HG03558 (cell line): ENCODE measurements around the gene ARPC5L.

Source experiments
- ATAC-seq: cut with Tn5 transposase; IDR thresholded peaks from one replicate; pipeline ENCODE4 v1.9.1; 2021; ENCODE audit warnings: moderate number of reproducible peaks; ENCODE audit not compliant: unreplicated experiment; ENCODE audit errors: extremely low read depth

The ARPC5L gene

DNA sequence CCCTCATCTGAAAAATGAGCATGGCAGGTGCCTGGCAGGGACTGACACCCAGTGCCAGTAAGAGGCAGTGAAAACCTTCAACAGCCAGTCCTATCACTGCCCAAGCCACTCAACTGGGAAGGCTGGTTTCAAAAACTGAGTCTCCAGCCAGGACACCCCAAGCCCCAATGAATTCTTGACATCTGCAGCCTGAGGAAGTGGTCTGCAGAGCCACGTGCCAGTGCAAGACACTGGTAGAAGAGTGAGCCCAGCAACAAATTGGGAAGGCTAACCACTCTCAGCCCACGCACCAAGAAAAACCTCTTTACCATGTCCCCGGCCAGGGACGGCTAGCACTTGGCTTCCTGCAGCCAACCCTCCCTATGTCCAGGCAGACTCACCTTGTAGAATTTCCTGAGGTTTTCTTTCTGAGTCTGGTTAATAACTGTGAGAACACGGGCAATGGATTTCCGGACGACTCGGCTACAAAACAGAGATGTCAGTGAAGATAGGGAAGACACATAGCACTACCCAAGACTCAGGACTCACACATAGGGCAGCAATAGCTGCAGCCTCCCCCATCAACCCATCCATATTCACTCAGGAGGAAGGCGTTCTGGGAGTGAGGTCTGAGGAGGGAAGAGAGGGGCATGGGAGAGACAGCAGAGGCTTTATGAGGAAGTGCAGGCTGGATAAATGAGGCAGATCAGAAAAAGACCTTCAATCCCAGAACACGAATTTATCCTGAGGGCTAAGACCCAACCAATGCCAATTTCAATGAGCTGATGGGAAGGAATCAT, 1.9 kb upstream of the ARPC5L start:
- ATAC-seq: no peak

DNA sequence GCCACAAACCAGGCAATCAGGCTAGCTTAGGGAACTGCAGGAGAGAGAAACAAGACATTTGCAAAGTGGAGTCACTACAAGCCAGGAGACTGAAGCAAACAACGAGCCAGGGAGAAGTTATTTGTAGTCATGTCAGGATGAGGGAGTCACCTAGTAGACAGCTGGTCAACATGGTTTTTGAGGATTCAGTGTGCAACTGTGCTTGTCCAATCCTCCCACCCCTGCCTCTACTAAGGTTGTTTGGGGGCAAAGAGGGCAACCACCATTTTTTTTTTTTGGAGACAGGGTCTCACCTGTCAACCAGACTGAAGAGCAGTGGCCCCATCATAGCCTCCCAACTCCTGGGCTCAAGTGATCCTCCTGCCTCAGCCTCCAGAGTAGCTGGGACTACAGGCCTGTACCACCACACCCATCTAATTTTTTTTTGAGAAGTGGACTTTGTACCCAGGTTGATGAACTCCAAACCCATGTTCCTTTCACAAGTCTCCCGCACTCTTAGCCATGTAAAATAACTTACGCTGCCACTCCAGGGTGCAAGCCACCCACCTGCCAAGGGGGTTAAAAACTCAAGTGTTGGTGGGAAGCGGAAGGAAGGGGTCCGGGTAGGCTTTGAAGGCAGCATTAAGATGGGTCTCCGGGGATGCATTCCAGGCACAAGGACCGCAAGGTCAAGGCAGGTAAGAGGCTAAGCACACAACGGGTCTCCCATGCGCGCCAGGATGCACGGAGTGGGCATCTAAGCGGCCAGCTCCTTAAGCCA, 1.2 kb upstream of the ARPC5L start:
- ATAC-seq: no peak

DNA sequence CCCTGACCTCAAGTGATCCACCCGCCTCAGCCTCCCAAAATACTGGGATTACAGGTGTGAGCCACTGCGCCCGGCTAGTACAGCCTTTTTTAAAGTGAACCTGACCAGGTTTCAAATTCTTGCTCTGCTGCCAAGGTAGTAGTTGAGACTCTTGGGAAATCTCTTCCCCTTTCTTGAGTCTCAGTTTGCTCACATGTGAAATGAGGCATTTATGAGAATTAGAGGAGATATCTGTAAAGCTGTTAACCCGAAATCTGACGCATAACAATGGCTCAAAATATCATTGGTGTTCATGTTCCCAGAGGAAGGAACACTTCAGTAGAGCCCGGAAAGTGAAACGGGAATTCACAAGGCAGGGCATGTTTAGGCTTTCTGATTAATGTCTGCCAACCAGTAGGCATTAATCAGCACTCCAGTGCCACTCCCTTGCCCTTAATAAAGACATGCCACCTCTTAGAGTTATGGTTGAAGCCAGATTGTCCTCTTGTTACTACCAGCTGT, 1.5 kb downstream of the ARPC5L start:
- ATAC-seq: no peak

DNA sequence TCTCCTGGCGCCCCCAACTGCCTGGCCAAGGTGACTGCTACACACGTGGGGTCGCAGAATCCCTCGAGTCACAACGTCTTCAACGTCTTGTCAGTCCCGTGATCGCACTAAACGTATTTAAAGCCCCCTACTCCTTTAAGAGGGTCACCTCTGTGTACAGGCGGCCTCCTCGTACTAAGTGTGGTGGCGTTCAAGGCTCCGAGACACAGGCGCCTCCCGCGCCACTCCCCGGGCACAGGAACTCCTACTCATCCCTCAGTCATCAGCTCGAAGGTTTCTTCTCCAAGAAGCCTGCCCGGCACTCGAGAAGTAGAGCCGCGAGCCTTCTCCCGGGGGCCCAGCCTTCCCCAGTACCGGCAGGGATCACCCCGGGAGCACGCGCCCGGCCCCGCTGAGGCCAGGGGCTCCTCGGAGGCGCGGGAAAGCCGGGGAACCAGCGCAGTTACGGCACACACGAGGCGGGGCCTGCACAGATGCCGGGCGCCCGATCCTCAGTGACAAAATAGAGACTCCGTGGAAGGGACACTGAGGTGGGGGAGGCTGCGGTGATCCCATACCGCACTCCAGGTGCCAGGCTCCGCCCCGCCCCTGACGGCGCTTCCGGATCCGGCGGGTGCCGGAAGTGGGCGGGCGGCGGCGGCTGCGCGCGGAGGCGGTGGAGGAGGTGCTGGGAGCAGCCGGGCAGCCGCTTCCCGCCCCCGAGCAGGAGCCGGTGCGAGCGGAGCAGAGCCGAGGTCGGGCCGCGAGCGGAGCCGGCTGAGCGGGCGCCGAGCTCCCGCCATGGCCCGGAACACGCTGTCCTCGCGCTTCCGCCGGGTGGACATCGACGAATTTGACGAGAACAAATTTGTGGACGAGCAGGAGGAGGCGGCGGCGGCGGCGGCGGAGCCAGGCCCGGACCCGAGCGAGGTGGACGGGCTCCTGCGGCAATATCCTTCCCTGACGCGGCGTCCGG, 6.9 kb downstream of the ARPC5L start:
- peak; percentile 41 for ATAC-seq

DNA sequence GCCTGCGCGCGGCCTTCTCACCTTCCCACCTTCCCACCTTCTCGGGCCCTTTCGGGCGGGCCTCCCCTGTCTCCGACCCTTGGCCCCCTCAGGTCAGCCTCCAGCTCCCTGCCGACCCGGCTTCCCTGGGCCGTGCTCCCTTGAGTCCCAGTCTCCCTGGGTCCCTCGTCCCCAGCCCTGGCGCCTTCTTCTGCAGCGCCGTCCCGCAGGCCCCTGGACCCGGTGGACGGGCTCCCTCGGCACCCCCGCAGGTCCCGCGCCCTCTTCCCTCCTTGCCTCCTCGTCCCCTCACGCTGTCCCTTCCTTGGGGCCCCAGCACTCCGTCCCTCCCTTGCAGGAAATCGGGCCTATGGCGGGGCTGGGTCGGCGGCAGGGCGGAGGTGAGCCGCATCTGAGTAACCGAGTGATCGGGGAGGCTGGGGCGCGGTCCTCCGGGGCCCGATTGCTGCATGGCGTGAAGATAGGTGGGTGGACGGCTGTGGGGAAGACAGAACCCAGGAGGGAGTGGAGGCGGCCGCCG, 7.6 kb downstream of the ARPC5L start:
- no peak for ATAC-seq

DNA sequence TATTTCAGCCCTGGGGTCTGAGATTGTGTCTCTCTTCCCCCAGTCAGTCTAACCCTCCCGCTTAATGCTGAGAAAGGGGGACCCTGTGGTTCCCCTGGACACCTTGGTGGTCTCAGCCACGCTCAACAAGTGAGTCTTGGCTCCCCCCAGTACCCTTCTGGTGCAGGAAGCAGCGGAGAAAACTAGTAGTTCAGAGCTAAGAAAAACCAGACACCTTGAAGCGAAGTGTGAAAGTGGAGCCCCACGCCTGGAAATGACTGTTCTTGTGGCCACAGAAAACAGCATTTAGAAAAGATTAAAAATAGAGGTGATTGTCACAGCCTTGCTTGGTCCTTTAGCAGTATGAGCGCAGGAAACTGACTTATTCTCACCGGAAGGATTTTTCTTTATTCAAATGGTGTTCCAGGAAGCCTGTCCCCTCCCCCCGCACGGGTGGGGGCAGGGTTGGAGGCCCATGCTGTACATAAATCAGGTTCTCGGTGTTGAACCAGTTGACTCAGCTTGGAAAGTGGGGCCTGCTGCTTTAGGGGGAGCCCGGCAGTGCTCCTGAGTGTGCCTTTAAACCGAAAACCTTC, 8.1 kb downstream of the ARPC5L start:
- peak; percentile 31 for ATAC-seq

DNA sequence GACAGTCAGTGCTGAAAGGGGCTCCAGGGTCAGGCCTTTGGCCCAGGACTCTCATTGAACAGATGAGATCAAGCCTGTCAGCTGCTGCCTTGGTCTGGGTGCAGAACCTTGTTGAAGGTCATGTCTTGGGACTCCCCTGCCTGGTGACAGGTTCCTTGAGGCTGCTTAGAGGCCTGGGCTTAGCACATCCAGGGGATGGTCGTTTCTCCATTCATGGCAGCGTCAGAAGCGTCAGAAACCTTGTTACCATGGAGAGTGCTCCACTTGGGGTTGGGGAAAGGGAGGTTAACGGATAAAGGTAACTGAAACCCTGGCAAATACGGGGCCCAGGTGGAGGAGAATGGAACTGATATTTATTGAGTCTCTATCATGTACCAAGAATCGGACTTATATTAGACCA, 8.8 kb downstream of the ARPC5L start:
- ATAC-seq: no peak

DNA sequence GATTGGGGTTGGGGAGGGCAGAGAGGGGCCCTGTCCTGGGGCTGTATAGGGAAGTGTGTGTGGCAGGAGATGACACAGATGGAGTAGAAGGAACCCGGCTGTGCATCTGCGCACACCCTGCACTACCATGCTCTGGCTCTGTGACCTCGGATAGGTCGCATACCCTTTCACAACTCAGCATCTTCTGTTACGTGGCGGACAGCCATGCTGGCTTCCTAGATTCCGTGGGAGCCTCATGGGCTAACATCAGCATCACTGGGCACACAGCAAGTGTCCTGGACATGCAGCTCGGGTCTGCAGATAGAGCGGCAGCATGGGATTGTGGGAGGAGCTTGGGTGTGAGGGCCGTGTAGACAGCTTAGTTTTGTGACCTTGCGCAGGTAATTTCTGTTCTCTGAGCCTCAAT, 9.2 kb downstream of the ARPC5L start:
- ATAC-seq: no peak

DNA sequence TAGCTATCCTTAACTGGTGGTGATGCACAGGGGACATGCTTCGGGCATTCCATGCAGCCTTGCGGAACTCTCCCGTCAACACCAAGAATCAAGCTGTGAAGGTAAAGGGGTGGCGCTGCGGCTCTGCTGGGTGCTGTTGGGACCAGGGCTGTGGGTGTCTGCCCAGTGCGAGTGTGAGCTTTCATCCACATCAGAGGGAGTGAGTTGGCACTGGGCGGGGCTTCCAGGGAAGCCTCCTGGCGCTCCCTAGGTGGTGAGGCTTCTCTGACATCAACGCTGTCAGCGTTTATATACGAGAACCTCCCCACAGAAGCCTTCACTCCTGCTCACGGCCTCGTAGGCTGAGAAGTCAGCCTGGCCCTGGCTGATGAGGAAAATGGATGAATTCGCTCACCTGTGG, 11.7 kb downstream of the ARPC5L start:
- ATAC-seq: no peak

DNA sequence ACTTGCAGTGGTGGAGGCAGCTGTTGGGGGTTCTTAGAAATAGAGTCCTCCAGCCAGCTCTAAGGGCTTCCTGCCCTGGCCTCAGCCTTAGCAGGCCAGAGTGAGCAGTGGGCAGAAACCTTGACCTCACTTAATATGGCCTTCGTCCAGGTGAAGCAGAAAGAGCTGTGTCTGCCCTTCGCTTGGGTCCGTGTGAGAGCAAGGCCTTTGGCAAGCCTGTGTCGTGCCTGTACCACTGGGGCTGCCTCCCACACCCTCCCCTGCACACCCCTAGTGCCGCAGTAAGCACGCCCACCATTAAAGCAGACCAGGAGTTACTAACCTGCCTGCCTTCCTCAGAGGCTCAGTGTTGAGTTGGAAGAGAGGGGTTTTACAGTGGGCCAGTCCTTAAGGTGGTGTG, 13.6 kb downstream of the ARPC5L start:
- no peak for ATAC-seq

DNA sequence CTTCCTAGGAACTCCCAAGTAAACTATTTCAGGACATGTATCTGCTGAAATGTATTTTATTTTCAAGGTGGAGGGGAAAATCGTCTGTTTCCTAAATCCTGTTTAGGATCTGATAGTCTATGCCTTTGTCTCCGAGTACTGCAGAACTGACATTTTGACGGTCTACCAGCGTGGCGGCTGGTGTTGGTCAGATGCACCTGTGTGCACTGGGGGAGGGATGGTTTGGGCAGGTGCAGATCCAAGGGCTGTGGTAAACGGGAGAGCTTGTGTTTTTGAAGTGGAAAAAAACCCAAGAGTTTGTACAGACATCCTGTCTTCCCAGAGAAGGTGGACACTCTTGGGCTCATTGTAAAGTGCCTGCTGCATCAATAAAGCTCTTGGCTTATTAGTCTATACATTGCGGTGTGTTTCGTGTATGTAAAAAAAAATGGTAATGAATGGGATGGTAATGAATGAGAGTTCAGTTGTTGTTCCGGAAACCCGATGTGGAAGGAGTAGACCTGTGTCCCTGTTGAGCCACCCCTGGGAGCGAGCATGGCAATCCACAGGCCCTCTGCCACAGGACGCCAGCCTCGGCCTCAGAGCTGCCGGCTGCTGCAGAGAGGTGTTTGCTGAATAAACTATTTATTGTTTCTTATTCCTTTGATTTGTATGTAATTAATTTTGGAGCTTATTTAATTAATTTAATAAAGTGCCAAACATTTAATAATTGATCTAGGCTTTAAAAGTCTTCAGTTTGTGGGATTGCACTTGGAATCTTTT, 15.3 kb downstream of the ARPC5L start:
- no peak for ATAC-seq

DNA sequence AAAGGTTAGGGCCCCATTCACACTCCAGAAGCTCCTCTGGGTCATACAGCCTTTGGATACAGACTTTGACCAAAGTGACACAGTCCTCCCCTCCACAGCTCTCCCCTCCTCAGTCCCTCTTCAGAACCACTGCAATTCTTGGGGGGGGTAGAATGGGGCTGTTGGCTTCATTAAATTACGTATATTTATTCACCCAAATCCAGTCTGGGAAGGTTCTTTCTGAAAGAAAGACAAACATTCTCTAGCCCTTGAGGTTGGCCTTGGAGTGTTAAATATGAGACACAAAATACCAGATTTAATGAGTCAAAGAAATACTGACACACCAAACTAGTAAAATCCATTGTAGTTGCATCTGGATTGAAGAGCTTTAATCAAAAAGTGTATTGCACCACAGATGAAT, 16.1 kb downstream of the ARPC5L start:
- no peak for ATAC-seq

DNA sequence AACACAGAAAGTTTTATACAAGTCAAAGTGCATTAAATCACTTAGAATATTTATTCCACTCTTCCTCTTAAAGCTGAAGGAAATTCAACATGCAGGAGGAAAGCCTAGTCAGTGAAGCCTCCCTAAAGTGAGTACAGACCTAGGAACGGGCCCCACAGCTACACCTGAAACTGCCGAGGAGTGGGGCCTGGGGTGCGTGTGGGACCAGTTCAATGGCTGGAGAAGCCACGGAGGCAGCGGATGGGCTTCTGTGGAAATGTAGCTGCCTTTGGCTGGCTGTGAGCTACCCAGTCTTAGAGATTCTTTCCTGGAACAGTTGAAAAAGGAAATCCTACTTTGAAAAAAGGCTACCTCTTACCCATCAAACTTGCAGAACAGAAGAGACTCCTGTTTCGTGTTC, 16.6 kb downstream of the ARPC5L start:
- no peak for ATAC-seq

DNA sequence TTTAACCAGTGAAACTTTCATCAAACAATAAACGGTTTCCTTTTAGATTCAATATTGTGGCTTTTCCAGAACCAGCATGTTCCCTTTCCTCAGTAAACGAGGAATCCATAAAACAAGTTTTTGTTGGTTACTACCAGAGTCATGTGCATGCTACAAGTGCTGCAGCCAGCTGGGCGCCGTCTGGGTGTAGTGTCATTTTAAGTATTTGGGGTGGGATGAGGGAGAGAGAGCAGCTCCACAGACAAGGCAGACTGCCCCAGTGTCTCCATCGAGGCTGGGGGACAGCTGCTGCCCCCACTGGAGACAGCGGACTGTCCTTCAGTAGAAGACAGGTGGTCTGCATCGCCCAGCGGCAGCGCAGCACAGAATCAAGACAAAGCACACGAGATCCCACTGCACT, 17.3 kb downstream of the ARPC5L start:
- ATAC-seq: no peak

DNA sequence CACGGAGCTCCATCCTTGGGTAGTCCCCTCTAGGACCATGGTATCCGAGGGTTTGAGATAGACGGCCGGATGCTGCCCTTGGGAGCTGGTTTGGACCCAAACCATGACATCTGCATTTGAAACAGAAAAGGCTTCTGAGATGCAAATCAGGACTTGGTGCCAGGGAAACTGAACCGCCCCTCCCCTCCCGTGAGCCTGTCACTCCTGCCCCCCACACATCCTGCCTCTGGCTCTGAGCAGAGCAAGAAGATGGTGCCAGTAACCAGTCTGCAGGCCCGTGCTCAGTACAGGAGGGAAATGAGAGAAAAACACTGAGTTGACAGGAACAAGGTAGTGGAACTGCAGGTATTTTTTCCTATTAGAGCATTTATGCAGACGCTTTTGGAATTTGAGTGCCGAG, 18.6 kb downstream of the ARPC5L start:
- ATAC-seq: no peak

DNA sequence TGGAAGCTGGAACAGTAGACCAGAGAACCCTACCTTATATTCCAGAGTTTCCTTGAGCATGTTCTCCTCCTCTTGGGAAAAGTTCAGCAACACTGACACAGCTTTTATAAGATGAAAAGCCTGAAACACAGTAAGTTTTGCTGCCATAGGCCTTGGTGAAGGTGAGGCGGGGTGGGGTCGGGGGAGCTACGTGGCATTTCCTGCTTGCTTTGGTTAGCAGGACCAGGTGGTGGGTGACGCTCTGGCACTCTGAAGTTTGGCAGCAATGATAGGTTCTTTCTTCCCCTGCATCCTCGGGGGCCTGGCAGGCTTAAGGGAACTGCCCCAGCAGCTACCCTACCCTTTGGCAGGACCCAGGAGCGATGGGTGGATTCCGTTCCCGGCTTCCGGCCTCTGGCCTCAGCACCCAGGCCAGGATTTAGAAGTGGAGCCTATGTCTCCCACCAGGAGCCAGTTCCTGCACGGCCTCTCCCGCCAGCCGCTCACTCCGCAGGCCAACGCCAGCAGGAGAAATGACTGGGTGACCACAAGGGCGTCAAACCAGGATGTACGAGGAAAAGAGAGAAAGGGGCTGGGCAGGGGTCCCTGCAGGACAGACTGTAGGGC, 19.3 kb downstream of the ARPC5L start:
- ATAC-seq: no peak

DNA sequence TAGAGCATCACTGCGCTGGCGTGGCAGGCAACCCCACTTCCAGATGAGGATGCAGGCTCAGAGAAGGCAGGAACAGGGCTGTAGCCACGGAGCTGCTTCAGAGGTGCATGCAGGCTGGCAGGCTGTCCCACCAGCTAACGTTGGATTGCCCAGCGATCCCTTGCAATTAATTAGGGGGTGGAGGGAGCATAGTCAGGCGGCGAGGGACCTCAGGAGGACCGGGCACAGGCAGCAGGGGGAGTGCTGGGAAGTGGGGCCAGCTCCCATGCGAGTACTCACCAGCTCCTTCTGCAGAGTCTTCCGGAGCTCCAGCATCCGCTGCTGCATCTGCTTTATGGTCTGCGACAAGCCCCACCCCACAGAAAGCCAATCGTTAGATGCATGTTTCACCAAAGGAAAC, 20.3 kb downstream of the ARPC5L start:
- no peak for ATAC-seq

DNA sequence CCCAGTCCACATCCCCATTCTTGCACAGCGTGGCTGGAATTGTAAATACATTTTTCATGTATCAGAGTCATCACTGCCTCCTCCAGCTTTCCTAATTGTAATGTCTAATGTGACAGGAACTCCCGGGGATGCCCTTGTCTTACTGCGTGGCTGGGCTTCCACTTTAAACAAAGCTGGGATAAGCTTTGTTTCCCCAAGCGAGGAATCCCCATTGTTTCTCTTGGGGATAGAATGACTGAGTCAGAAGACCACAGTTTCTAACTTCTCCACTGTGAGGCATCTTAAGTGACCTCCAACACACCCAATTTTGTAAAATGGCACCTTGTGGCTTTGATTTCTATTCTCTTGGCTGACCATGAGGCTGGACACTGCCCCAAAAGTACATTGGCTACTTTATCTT, 22.4 kb downstream of the ARPC5L start:
- ATAC-seq: no peak

DNA sequence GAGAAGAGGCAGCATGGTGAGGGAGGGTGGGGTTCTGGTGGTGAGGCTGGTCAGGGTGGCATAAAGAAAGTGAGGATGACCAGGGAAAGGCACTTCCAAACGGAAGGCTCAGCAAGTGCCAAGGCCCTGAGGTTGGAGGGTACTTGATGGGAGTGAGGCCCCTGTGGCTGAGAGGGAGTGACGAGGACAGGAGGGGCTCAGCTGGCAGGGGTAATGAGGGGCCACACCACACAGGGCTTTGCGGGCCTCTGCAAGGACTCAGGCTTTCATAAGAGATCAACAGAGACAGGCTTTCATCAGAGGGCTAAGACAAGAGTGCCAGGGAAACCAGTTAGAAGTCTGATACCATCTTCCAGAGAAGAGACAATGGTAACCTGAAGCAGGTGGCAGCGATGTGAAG, 23.6 kb downstream of the ARPC5L start:
- no peak for ATAC-seq
